K562 (cell line): Measurements from ENCODE around the gene SLC24A3.

ENCODE experiments used
- ARNT ChIP-seq, 2 experiments: fragments of 450-650 bp; IDR thresholded peaks; 2 replicates each; pipeline ENCODE4 v1.6.1; 2016; ENCODE audit warnings: mild to moderate bottlenecking in 1 of 2
- PHF20 ChIP-seq: fragments of 450-650 bp; IDR thresholded peaks from 2 replicates; pipeline ENCODE4 v1.6.1; 2018; ENCODE audit not compliant: partially characterized antibody
- ZNF384 ChIP-seq: IDR thresholded peaks from 2 replicates; pipeline ENCODE4 v1.6.1; 2012; ENCODE audit warnings: low read depth, low read length, improper control_type of control experiment

- TF ChIP-seq PHF20 = no peak
- no peak for TF ChIP-seq ZNF384
- TF ChIP-seq ARNT (IDR thresholded peaks at IDR 0.05) = no peak
These were observed 77.0 kb downstream of the SLC24A3 start for GRCh38 chr20:19289451-19289850.
